ENCODE data around the gene DOP1A.

- TF ChIP-seq POLR2AphosphoS5 (IDR thresholded peaks at IDR 0.05) (no peak), EP300 (IDR thresholded peaks at IDR 0.05) (no peak), POLR2A (IDR thresholded peaks at IDR 0.05; ENCODE audit: low read depth) (no peak)
- TF ChIP-seq, protein P1, sequence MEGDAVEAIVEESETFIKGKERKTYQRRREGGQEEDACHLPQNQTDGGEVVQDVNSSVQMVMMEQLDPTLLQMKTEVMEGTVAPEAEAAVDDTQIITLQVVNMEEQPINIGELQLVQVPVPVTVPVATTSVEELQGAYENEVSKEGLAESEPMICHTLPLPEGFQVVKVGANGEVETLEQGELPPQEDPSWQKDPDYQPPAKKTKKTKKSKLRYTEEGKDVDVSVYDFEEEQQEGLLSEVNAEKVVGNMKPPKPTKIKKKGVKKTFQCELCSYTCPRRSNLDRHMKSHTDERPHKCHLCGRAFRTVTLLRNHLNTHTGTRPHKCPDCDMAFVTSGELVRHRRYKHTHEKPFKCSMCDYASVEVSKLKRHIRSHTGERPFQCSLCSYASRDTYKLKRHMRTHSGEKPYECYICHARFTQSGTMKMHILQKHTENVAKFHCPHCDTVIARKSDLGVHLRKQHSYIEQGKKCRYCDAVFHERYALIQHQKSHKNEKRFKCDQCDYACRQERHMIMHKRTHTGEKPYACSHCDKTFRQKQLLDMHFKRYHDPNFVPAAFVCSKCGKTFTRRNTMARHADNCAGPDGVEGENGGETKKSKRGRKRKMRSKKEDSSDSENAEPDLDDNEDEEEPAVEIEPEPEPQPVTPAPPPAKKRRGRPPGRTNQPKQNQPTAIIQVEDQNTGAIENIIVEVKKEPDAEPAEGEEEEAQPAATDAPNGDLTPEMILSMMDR (IDR thresholded peaks at IDR 0.05) = no peak
These were observed 101.1 kb downstream of the DOP1A start for GRCh38 chr6:83168556-83168955.
